BE2C (cell line): Measurements from ENCODE around the gene LILRB3.
"Not testable (repeated sequence)": the region's sequence is repeated elsewhere in the genome, so short reads cannot be mapped to it uniquely, and the experiment has no call there.

ENCODE experiments used
- DNase-seq: peaks from one replicate; pipeline ENCODE4 v3.0.0-alpha.2; 2020
- H3K27me3 ChIP-seq: fragments of 250-450 bp; sonication (Bioruptor Pico); 2 replicates; pipeline ENCODE4 v1.5.1; 2020; ENCODE audit warnings: mild to moderate bottlenecking
- H3K36me3 ChIP-seq: fragments of 250-450 bp; sonication (Bioruptor Pico); 2 replicates; pipeline ENCODE4 v1.5.1; 2020; ENCODE audit warnings: mild to moderate bottlenecking
- H3K4me1 ChIP-seq: fragments of 250-450 bp; sonication (Bioruptor Pico); 2 replicates; pipeline ENCODE4 v1.5.1; 2020
- H3K4me3 ChIP-seq: 2 replicates; pipeline ENCODE4 v1.5.1; 2011; ENCODE audit warnings: low read depth, low read length
- H3K9me3 ChIP-seq: fragments of 250-450 bp; sonication (Bioruptor Pico); 2 replicates; pipeline ENCODE4 v1.5.1; 2020
- TF ChIP-seq, protein P1 (sequence below): IDR thresholded peaks from 2 replicates; pipeline ENCODE4 v1.5.1; 2012; ENCODE audit warnings: mild to moderate bottlenecking, low read depth, low read length

Gene LILRB3

GRCh38 chr19:54186351-54186750 is 36.5 kb downstream of the LILRB3 start:
- Histone ChIP-seq H3K4me3 (no peak overlapping the region), H3K36me3 (no peaks in the 10 kb centered on the region), H3K9me3 (no peaks in the 10 kb centered on the region), H3K4me1 (no peaks in the 10 kb centered on the region), H3K27me3 (no peaks in the 10 kb centered on the region)
- no peak for DNase-seq
- TF ChIP-seq, protein P1, sequence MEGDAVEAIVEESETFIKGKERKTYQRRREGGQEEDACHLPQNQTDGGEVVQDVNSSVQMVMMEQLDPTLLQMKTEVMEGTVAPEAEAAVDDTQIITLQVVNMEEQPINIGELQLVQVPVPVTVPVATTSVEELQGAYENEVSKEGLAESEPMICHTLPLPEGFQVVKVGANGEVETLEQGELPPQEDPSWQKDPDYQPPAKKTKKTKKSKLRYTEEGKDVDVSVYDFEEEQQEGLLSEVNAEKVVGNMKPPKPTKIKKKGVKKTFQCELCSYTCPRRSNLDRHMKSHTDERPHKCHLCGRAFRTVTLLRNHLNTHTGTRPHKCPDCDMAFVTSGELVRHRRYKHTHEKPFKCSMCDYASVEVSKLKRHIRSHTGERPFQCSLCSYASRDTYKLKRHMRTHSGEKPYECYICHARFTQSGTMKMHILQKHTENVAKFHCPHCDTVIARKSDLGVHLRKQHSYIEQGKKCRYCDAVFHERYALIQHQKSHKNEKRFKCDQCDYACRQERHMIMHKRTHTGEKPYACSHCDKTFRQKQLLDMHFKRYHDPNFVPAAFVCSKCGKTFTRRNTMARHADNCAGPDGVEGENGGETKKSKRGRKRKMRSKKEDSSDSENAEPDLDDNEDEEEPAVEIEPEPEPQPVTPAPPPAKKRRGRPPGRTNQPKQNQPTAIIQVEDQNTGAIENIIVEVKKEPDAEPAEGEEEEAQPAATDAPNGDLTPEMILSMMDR, result no peak

- DNase-seq, result no peak
- H3K4me1 ChIP-seq, result peaks cover 4% of the 10 kb centered on the region; the same call in 1 of the 2 replicates
- H3K36me3 ChIP-seq, result no peaks in the 10 kb centered on the region
- H3K4me3 ChIP-seq, result no peak overlapping the region
- TF ChIP-seq, protein P1, result no peak
- no peaks in the 10 kb centered on the region for H3K9me3 ChIP-seq
- no peaks in the 10 kb centered on the region for H3K27me3 ChIP-seq
Observed at GRCh38 chr19:54183431-54183830, 39.4 kb downstream of the LILRB3 start.

- H3K4me3 ChIP-seq, H3K27me3 ChIP-seq, H3K36me3 ChIP-seq, H3K4me1 ChIP-seq, DNase-seq, H3K9me3 ChIP-seq: not testable (repeated sequence)
Observed at GRCh38 chr19:54181894-54182293, 40.9 kb downstream of the LILRB3 start.

DNA sequence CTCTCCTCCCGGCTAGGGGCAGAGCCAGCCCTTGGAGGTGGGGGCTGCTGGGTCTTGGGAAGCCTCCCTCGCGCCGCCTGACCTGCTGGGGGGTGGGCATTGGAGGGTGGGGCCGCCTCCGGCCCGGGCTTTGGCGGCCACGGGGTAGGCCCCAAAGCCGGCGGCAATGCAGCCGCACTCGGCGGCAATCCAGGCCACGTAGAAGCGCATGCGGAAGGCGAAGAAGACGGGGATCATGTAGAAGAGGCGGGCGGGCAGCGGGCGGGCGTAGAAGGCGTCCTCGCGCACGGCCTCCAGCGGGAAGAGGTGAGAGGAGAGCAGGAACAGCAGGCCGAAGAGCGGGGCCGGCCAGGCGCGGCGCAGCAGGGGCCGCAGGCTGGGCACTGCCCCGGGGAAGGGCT is 42.1 kb downstream of the LILRB3 start:
- Histone ChIP-seq H3K4me3 (no peak overlapping the region), H3K9me3 (no peaks in the 10 kb centered on the region), H3K36me3 (no peaks in the 10 kb centered on the region), H3K4me1 (peaks cover 4% of the 10 kb centered on the region; the same call in 1 of the 2 replicates), H3K27me3 (no peaks in the 10 kb centered on the region)
- no peak for DNase-seq
- TF ChIP-seq, protein P1, result no peak

DNA sequence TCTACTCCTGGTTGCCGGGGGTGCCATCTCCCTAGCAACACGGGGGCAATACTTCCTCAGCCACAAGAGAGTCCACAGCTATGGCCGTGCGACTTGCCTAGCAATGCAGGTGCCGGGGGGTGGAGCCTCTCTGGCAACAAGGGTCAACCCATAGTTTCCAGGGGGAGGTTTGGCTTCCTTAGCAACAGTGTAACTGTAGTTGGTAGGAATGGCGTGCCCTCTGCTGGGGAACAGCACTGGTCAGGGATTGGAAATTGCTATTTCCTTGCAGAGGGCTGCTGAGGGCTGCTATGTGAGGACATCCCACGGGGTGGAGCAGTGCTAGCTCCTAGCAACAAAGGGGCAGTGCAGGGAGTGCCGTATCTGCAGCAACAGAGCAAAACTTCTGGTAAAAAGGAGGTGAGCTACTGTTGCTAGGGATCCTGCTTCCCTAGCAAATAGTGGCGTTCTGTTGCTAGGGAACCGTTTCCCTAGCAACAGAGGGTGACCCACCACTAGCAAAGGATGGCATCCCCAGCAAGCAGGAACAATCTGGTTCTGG is 42.8 kb downstream of the LILRB3 start:
- TF ChIP-seq, protein P1, result peak; percentile 83
- peak; percentile 88 for DNase-seq
- Histone ChIP-seq H3K4me3 (no peak overlapping the region), H3K27me3 (no peaks in the 10 kb centered on the region), H3K36me3 (no peaks in the 10 kb centered on the region), H3K9me3 (no peaks in the 10 kb centered on the region), H3K4me1 (peaks cover 4% of the 10 kb centered on the region; the same call in 1 of the 2 replicates)

DNA sequence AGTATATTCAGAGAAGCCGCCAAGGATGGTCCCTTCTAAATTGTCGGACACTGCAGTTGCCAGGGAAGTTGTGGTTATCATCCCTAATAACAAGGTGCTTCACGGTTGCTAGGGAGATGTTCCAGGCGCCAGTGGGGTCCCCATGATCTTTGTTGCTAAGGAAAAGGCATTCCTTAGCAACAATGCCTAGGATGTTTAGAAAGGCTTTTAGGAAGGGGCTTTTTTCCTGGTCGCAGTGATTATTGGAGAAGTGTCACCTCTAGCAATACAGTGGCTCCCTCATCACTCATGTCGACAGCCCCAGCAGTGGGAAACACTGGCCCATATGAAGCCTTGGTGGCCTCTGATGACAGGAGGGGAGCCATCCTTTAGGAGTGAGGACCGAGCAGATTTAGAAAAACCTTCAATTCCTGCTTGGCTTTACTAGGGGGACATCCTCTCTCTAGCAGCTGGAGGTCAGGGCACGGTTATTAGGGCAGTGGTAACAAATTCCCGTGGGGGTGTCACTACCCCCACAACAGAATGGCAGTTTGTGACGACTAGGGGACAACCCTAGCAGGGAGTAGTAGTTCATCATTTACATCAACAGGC is 43.5 kb downstream of the LILRB3 start:
- TF ChIP-seq, protein P1, result no peak
- no peaks in the 10 kb centered on the region for H3K9me3 ChIP-seq
- H3K36me3 ChIP-seq, result no peaks in the 10 kb centered on the region
- H3K4me3 ChIP-seq, result no peak overlapping the region
- DNase-seq, result no peak
- H3K27me3 ChIP-seq, result no peaks in the 10 kb centered on the region
- H3K4me1 ChIP-seq, result peaks cover 4% of the 10 kb centered on the region; the same call in 1 of the 2 replicates
